ENCODE measurements around the gene OS9. TPM values are rescaled to one million over a fixed set of nuclear protein-coding genes. Genes with fewer than 3 reads are reported as not detected.

The OS9 gene
- total and polyA plus RNA-seq, 9 of the 15 experiments (the other 6 are each of a cell fraction or from before 2014, with no cell fraction given): 4.6 to 105 (median 89.5) TPM

- TF ChIP-seq CUX1 (CRISPR knock-in tag; IDR thresholded peaks at IDR 0.05) (no peak), TOE1 (IDR thresholded peaks at IDR 0.05; ENCODE audit: borderline replicate concordance) (no peak), TOE1 (CRISPR knock-in tag; IDR thresholded peaks at IDR 0.05; ENCODE audit: borderline replicate concordance, low read depth) (no peak), SFPQ (IDR thresholded peaks at IDR 0.05; ENCODE audit: low read depth, low read length) (no peak), FUS (optimal IDR thresholded peaks at IDR 0.05; ENCODE audit: low read depth, low read length) (no peak), PRDM10 (IDR thresholded peaks at IDR 0.05; ENCODE audit: partially characterized antibody) (peak; percentile 57), ZC3H4 (CRISPR knock-in tag; IDR thresholded peaks at IDR 0.05; ENCODE audit: borderline replicate concordance) (no peak), C11orf30 (IDR thresholded peaks at IDR 0.05; ENCODE audit: low read depth) (peak; percentile 95), CBX1 (IDR thresholded peaks at IDR 0.05; ENCODE audit: low read depth) (no peak), TRIM25 (IDR thresholded peaks at IDR 0.05; ENCODE audit: borderline replicate concordance) (no peak), JUN (IDR thresholded peaks at IDR 0.05; ENCODE audit: borderline replicate concordance, low read depth, low read length) (peak; percentile 13; the same call in 1 of the 2 replicates), JUN (CRISPR knock-in tag; IDR thresholded peaks at IDR 0.05; ENCODE audit: borderline replicate concordance) (no peak), ZNF282 (CRISPR knock-in tag; IDR thresholded peaks at IDR 0.05) (no peak), CBX5 (IDR thresholded peaks at IDR 0.05; ENCODE audit: borderline replicate concordance, low read depth) (no peak)
Measured at GRCh38 chr12:57693659-57694458, at the start of gene OS9 (continued).
